GM10248 (cell line): ENCODE measurements around the gene DPYSL5.

Source experiments
- CTCF ChIA-PET: fragments of 300-600 bp; sonication (Branson Sonifier 250); formaldehyde crosslinking; extraction: SDS; loops from one replicate; lab custom pipeline; 2021; ENCODE audit warnings: antibody characterized with exemption; lab: Yijun Ruan, JAX
- POLR2A ChIA-PET: fragments of 350-650 bp; sonication (Branson Sonifier 250); formaldehyde crosslinking; extraction: SDS; loops from one replicate; lab custom pipeline; 2020; ENCODE audit warnings: antibody characterized with exemption; lab: Yijun Ruan, JAX
- DNase-seq: peaks from one replicate; pipeline ENCODE4 v3.0.0; 2012; ENCODE audit errors: extremely low spot score
- TF ChIP-seq, protein P1 (sequence below): IDR thresholded peaks from 2 replicates; pipeline ENCODE4 v1.5.1; 2012; ENCODE audit warnings: mild to moderate bottlenecking, low read depth; ENCODE audit errors: extremely low read depth, missing control alignments, control extremely low read depth

Gene DPYSL5

GRCh38 chr2:26950246-26950645 lies 102.3 kb downstream of the DPYSL5 start:
- DNase-seq, result no peak
- POLR2A ChIA-PET, result no interaction called here
- CTCF ChIA-PET, result interaction anchor here (1.1 to 2.6 kb wide), 4 partner anchors 9 to 106 kb away, joined by 3 to 11 read pairs (median 6); no protein-coding TSS in a partner anchor
- TF ChIP-seq, protein P1, sequence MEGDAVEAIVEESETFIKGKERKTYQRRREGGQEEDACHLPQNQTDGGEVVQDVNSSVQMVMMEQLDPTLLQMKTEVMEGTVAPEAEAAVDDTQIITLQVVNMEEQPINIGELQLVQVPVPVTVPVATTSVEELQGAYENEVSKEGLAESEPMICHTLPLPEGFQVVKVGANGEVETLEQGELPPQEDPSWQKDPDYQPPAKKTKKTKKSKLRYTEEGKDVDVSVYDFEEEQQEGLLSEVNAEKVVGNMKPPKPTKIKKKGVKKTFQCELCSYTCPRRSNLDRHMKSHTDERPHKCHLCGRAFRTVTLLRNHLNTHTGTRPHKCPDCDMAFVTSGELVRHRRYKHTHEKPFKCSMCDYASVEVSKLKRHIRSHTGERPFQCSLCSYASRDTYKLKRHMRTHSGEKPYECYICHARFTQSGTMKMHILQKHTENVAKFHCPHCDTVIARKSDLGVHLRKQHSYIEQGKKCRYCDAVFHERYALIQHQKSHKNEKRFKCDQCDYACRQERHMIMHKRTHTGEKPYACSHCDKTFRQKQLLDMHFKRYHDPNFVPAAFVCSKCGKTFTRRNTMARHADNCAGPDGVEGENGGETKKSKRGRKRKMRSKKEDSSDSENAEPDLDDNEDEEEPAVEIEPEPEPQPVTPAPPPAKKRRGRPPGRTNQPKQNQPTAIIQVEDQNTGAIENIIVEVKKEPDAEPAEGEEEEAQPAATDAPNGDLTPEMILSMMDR, result no peak

- DNase-seq, result no peak
- ChIA-PET CTCF (interaction anchor here (2.6 kb wide), 1 partner anchor 105 kb away, joined by 11 read pairs; no protein-coding TSS in a partner anchor), POLR2A (no interaction called here)
- TF ChIP-seq, protein P1, result no peak
Measured at GRCh38 chr2:26951236-26951635, 103.3 kb downstream of the DPYSL5 start.

DNA sequence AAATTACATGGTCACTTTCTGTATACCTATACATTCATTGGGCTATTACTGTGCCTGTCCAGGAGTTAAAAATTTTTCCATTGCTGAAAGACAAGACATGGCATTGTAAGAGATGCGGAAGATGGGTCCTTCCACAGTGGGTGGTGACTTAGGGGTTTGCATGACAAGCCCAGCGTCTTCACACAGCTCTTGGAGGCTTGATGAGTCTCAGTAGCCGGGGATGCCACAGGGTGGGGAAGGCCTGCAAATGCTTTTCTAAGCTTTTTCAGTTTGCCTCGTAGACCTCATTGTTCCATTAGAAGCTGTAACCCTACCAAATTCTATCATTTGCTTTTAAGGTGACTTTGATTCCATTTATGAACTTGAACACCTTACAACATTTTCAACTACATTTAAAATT lies 104.4 kb downstream of the DPYSL5 start:
- DNase-seq, result no peak
- ChIA-PET POLR2A (no interaction called here), CTCF (no interaction called here)
- TF ChIP-seq, protein P1, result no peak

GRCh38 chr2:26954135-26954534 lies 106.2 kb downstream of the DPYSL5 start:
- POLR2A ChIA-PET, result no interaction called here
- CTCF ChIA-PET, result interaction anchor here (1.3 to 15.6 kb wide), 7 partner anchors 8 to 108 kb away, joined by 3 to 244 read pairs (median 7); no protein-coding TSS in a partner anchor
- DNase-seq, result no peak
- TF ChIP-seq, protein P1, result no peak

GRCh38 chr2:26957041-26957440 lies 109.1 kb downstream of the DPYSL5 start:
- TF ChIP-seq, protein P1, result no peak
- ChIA-PET CTCF (interaction anchor here (1.3 to 15.6 kb wide), 2 partner anchors 10 to 58 kb away, joined by 3 to 244 read pairs; no protein-coding TSS in a partner anchor), POLR2A (interaction anchor here (0.6 kb wide), 1 partner anchor 876 kb away, joined by 4 read pairs; no protein-coding TSS in a partner anchor)
- no peak for DNase-seq

DNA sequence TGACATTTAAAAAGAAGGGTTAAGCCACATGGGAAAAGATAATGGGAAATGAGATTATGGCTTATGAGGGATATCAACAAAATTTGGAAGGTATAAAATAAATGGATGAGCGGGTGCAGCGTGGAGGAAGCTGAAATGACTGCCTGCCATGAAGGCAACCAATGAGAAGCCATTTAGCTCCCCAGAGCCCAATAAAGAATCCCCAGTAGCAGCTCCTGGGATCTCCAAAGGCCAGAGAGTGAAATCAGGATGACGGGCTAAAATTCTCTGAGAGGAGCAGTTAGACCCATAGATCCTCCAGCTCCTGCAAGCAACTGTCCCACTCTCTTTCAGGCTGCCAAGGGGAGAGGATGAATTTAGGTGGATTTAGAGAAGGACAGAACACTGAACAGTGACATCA lies 109.6 kb downstream of the DPYSL5 start:
- TF ChIP-seq, protein P1, result no peak
- no peak for DNase-seq
- ChIA-PET POLR2A (no interaction called here), CTCF (interaction anchor here (1.3 to 15.6 kb wide), 2 partner anchors 9 to 57 kb away, joined by 3 to 244 read pairs; no protein-coding TSS in a partner anchor)

GRCh38 chr2:26959331-26959730 lies 111.4 kb downstream of the DPYSL5 start:
- POLR2A ChIA-PET, result no interaction called here

More at GRCh38 chr2:26959331-26959730, 111.4 kb downstream of the DPYSL5 start:
- CTCF ChIA-PET, result interaction anchor here (0.7 to 15.6 kb wide), 15 partner anchors 9 to 344 kb away, joined by 3 to 244 read pairs (median 4); partner anchors contain the start of gene KHK
- DNase-seq, result no peak
- TF ChIP-seq, protein P1, result no peak
